NCI-H2227 treated with DMSO at 0.1 percent for 48 hours (cell line): ENCODE data around the gene PRXL2A.
"Not testable (repeated sequence)": the region's sequence is repeated elsewhere in the genome, so short reads cannot be mapped to it uniquely, and the experiment has no call there.

Experiments
- DNase-seq: peaks from one replicate; lab custom pipeline; 2025; lab: John Stamatoyannopoulos, UW

PRXL2A gene

GRCh38 chr10:80411267-80411668 lies 2.9 kb downstream of the PRXL2A start:
- no peak for DNase-seq

GRCh38 chr10:80411681-80412220 lies 3.4 kb downstream of the PRXL2A start:
- no peak for DNase-seq

- DNase-seq, result no peak
Observed at GRCh38 chr10:80412486-80412885, 4.1 kb downstream of the PRXL2A start.

GRCh38 chr10:80413271-80413996 lies 5.1 kb downstream of the PRXL2A start:
- DNase-seq, result no peak

- DNase-seq, result no peak
Observed at GRCh38 chr10:80414142-80414895, 6.0 kb downstream of the PRXL2A start.

GRCh38 chr10:80415734-80416478 lies 7.6 kb downstream of the PRXL2A start:
- DNase-seq, result no peak

GRCh38 chr10:80416479-80417098 lies 8.2 kb downstream of the PRXL2A start:
- no peak for DNase-seq

- DNase-seq, result not testable (repeated sequence)
Observed at GRCh38 chr10:80417256-80417655, 8.9 kb downstream of the PRXL2A start.

GRCh38 chr10:80421050-80421706 lies 12.8 kb downstream of the PRXL2A start:
- no peak for DNase-seq

- DNase-seq, result no peak
Observed at GRCh38 chr10:80421707-80422536, 13.6 kb downstream of the PRXL2A start.

GRCh38 chr10:80425901-80426300 lies 17.6 kb downstream of the PRXL2A start:
- DNase-seq, result no peak

GRCh38 chr10:80427541-80427940 lies 19.2 kb downstream of the PRXL2A start:
- no peak for DNase-seq

- no peak for DNase-seq
Observed at GRCh38 chr10:80429521-80429973, 21.2 kb downstream of the PRXL2A start.

GRCh38 chr10:80433134-80433533 lies 24.8 kb downstream of the PRXL2A start:
- no peak for DNase-seq

- DNase-seq, result no peak
Observed at GRCh38 chr10:80436446-80437098, 28.2 kb downstream of the PRXL2A start.

GRCh38 chr10:80437227-80437626 lies 28.9 kb downstream of the PRXL2A start:
- no peak for DNase-seq

- no peak for DNase-seq
Observed at GRCh38 chr10:80441831-80442230, 33.5 kb downstream of the PRXL2A start.

GRCh38 chr10:80442879-80443278 lies 34.5 kb downstream of the PRXL2A start:
- no peak for DNase-seq

- DNase-seq, result no peak
Observed at GRCh38 chr10:80443531-80443974, 35.2 kb downstream of the PRXL2A start.

- DNase-seq, result no peak
Observed at GRCh38 chr10:80444124-80444523, 35.8 kb downstream of the PRXL2A start.
